Effector CD4-positive, alpha-beta T cell (primary cell): Measurements from ENCODE around the gene DBF4.
"Not testable (repeated sequence)": the region's sequence is repeated elsewhere in the genome, so short reads cannot be mapped to it uniquely, and the experiment has no call there.

Experiments used
- DNase-seq: peaks from one replicate; pipeline ENCODE4 v3.0.0-alpha.2; 2020

The DBF4 gene

DNA sequence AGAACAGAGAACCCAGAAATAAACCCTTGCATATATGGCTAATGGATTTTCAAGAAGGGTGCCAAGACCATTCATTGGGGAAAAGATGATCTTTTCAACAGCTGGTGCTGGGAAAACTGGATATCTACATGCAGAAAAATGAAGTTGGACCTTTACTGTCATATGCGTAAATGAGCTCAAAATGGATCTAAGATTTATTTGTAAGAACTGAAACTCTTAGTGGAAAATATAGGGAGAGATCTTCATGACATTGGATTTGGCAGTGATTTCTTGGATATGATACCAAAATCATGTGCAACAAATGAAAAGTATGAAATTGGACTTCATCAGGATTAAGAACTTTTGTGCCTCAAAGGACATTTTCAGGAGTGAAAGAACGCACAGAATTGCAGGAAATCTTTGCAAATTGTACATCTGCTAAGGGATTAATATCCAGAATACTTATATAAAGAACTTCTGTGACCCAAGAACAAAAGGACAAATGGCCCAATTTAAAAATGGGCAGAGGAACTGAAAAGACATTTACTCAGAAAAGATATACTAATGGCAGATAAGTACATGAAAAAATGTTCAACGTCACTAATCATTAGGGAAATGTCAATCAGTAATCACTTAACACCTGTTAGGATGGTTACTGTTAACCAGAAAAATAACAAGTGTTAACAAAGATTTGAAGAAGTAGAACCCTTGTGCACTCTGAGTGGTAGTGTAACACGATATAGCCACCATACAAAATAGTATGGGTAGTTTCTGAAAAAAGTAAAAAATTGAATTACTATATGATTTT lies 6.1 kb downstream of the DBF4 start:
- DNase-seq: no peak

DNA sequence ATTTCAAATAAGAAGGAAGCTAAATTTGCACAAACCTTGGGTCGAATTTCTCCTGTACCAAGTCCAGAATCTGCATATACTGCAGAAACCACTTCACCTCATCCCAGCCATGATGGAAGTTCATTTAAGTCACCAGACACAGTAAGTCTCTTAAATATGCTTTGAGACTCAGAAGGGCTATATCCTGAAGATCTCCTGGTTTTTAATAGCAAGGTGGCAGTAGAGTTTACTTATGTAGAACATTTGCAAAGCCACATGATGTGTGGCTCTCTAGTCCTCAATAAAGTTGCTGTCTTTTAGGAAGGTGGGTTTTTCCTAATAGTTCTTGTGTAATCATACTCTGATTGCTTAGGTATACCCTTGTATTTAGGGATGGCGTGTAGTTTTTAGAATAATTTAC lies 8.7 kb downstream of the DBF4 start:
- DNase-seq: no peak

- DNase-seq: no peak
These were observed 10.6 kb downstream of the DBF4 start for GRCh38 chr7:87886875-87887274.

GRCh38 chr7:87895363-87895762 lies 19.1 kb downstream of the DBF4 start:
- no peak for DNase-seq

DNA sequence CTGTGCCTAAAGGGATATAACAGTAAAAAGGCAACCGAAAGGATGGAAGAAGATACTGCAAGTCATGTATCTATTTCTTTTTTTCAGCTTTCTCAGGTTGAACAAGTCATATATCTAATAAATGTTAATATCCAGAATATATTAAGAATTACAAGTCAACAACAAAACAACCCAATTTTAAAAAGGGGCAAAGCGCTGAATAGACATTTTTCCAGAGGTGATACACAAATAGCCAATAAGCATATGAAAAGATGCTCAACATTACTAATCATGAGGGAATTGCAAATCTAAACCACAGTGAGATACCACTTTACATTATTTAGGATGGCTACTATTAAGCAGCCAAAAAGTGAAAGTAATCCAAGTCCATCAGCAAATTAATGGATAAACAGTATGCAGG lies 23.0 kb downstream of the DBF4 start:
- DNase-seq: no peak

DNA sequence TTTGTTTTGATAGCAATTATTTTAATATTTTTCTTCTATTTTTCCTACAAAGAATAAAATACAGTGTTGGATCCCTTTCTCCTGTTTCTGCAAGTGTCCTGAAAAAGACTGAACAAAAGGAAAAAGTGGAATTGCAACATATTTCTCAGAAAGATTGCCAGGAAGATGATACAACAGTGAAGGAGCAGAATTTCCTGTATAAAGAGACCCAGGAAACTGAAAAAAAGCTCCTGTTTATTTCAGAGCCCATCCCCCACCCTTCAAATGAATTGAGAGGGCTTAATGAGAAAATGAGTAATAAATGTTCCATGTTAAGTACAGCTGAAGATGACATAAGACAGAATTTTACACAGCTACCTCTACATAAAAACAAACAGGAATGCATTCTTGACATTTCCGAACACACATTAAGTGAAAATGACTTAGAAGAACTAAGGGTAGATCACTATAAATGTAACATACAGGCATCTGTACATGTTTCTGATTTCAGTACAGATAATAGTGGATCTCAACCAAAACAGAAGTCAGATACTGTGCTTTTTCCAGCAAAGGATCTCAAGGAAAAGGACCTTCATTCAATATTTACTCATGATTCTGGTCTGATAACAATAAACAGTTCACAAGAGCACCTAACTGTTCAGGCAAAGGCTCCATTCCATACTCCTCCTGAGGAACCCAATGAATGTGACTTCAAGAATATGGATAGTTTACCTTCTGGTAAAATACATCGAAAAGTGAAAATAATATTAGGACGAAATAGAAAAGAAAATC lies 31.0 kb downstream of the DBF4 start:
- DNase-seq: not testable (repeated sequence)

DNA sequence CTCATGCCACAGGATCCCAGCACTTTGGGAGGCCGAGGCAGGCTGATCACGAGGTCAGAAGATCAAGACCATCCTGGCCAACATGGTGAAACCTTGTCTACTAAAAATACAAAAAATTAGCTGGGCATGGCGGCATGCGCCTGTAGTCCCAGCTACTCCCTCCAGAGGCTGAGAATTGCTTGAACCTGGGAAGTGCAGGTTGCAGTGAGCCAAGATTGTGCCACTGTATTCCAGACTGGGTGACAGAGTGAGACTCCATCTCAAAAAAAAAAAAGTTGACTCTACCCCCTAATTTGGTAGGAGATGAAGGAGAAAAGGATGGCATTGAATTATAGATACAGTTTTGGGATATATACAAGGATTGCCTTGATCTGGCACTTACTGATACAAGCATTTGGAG lies 32.5 kb downstream of the DBF4 start:
- not testable (repeated sequence) for DNase-seq

GRCh38 chr7:87912121-87912520 lies 35.8 kb downstream of the DBF4 start:
- no peak for DNase-seq

GRCh38 chr7:87918740-87919139 lies 42.4 kb downstream of the DBF4 start:
- no peak for DNase-seq

GRCh38 chr7:87919875-87920274 lies 43.6 kb downstream of the DBF4 start:
- no peak for DNase-seq

DNA sequence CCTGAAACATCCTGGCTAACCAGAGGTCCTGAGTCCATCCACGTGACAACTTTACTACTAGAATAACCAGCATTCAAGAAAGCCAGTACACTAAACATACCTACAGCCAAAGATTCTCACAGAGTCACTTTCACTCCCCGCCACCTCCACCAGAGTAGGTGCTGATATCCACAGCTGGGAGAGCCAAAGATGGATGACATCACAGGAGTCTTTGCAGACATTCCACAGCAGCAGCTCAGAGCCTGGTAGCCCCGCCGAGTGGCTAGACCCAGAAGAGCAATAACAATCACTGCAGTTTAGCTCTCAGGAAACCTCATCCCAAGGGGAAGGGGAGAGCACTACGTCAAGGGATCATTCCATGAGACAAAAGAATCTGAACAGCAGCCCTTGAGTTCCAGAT lies 44.3 kb downstream of the DBF4 start:
- DNase-seq: no peak

GRCh38 chr7:87922759-87923395 lies 46.6 kb downstream of the DBF4 start:
- not testable (repeated sequence) for DNase-seq

DNA sequence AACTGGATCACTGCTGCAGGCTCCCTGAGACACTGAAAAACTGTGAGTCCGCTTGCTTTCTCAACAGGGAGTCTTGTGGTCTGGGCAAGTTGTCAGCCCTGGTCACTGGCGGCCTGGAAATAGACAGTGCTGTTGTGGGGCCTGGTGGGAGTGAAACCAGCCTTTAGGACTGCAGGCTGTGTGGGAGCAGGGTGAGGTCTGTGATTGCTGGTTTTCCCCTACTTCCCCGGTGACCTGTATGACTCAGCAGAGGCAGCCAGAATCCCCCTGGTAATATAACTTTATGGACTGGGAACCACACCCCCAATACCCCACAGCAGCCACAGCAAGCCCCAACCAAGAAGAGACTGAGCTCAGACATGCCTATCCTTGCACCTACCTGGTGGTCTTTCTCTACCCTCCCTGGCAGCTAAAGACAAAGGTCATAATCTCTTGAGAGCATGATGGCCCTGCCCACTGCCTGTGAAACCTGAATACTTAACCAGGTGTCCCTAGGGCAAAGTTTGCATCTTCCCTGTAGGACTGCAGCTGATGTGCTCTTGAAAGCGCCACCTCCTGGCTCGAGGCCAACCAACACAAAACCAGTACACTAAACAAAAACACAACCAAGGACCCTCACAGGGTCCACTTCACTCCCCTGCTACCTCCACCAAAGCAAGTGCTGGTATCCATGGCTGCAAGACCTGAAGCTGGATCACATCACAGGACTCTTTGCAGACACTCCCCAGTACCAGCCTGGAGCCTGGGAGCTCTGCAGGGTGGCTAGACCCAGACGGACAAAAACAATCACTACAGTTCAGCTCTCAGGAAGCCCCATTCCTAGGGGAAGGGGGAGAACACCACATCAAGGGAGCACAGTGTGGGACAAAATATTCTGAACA lies 50.5 kb downstream of the DBF4 start:
- no peak for DNase-seq

GRCh38 chr7:87933605-87933952 lies 57.3 kb downstream of the DBF4 start:
- no peak for DNase-seq

DNA sequence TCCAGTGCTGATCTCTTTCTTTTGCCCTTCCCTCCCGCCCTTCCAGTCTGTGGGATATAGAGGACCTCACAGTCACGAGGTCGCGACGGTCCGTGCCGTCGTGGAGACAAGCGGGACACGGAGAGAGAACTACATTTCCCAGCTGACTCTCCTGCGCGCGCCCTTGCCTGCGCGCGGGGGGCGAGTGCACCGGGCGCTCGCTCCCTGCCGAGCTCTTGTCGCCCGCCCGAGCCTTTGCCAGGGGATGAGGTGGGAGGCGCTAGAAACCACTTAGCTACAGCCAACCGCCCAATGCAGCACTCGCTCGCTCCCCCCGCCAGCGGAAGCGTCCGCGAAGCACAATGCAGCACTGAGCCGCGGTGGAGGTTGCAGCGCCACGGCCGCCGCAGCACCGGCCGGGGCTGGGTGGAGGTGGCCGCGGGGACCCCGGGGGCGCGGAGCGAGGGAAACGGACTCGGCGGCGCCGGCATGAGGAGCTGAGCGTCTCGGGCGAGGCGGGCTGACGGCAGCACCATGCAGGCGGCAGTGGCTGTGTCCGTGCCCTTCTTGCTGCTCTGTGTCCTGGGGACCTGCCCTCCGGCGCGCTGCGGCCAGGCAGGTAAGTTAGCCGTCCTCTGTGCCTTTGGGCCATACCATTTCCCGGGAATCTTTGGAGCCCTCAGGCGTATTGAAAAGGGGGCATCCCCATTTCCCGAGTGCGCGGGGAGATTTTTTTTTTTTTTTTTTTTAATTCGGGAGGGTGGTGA lies 57.8 kb downstream of the DBF4 start, which contains the start of gene ADAM22:
Gene ADAM22, plus strand, starts transcription at position 299 of the 746 bp plus-strand sequence. Its CDS starts 215 bp downstream, at position 514.
- DNase-seq: peak; percentile 70

DNA sequence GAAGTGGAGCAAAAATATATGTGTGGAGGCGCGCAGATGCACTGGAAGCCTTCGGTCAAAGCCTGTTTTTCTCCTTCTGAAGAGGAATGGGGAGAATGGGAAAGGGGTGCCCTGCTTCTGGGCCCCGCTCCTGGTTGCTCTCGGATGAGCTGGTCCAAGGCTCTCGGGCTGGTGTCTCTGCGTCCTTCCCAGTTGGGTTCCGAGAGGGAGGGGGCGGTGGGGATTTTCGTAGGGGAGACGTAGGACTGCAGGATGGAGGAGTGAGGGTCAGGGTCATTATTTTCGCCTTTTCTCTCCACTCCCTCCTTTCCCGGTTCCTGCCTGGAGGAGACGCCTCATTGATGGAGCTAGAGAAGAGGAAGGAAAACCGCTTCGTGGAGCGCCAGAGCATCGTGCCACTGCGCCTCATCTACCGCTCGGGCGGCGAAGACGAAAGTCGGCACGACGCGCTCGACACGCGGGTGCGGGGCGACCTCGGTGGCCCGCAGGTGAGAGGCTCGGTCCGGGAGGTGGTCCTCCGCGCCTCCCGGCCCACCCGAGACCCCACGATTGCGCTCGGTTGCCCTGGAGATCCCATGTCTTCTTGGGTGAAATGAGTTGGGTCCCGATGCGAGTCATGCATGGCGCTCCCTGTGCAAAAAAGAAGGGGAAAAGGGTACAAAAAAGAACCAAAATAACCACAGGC lies 58.5 kb downstream of the DBF4 start:
- DNase-seq: no peak

GRCh38 chr7:87935384-87935706 lies 59.1 kb downstream of the DBF4 start:
- no peak for DNase-seq

DNA sequence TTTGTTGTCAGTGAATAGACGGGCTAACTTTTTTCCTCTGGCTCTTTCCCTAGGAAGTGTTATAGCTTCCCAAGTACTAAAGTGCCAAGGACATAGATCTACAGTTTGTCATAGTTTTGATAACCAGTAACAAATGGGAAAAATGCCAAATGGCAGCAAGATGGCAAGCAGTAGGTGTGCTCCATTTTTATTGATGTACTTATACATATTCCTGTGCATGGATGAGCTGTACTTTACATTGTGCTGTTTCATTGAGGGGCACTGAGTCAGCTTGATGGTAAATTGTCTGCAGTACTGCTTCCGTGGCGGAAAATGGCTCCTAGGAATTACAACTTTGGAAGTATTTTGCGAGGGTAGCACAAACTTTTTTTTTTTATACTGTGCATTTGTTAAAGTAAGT lies 64.8 kb downstream of the DBF4 start:
- no peak for DNase-seq

DNA sequence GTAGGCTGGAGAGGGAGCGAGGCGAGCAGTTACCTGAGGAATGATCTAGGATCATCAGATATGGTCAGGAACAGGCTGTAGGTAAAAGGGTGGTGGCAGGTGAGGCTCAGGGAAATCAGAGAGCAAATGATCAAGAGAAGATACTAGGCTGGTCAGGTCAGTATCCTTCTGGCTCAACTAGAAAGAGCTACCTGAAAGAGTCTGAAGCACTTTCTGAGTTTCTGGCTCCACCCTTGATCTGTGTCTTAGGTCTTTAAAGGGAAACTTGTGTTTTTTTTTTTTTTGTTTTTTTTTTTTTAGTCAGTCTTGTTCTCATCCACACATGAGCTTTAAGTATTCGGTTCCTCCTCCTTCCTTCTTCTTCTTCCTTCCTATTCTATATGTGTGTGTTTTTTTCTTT lies 68.3 kb downstream of the DBF4 start:
- DNase-seq: no peak

GRCh38 chr7:87945926-87946325 lies 69.6 kb downstream of the DBF4 start:
- not testable (repeated sequence) for DNase-seq

GRCh38 chr7:87948371-87948770 lies 72.1 kb downstream of the DBF4 start:
- DNase-seq: no peak
